Esophagus muscularis mucosa (tissue), 4 donors: ENCODE measurements around the gene COX5B. TPM values are rescaled to one million over a fixed set of nuclear protein-coding genes. Genes with fewer than 3 reads are reported as not detected.
"Not testable (repeated sequence)": the region's sequence is repeated elsewhere in the genome, so short reads cannot be mapped to it uniquely, and the experiment has no call there.

Experiments used
- DNase-seq: peaks from one replicate; pipeline ENCODE4 v3.0.0-alpha.2; 2017; ENCODE audit errors: extremely low spot score
- H3K27ac ChIP-seq, 4 donors: fragments of 200-600 bp; sonication (generic); replicated peaks in 1 of 4; 1 replicate in 3 of 4; 2 replicates in 1 of 4; pipeline ENCODE4 v1.5.1; 2016 to 2019; ENCODE audit warnings: mild to moderate bottlenecking in 1 of 4
- H3K27me3 ChIP-seq, 4 donors: fragments of 200-600 bp; sonication (generic); one replicate each; pipeline versions ENCODE4 v1.5.1 to v1.6.0; 2016 to 2019
- H3K36me3 ChIP-seq, 4 donors: fragments of 200-600 bp; sonication (generic); one replicate each; pipeline ENCODE4 v1.5.1; 2016 to 2019
- H3K4me1 ChIP-seq, 4 donors: fragments of 200-600 bp; sonication (generic); one replicate each; pipeline ENCODE4 v1.5.1; 2016 to 2019
- H3K4me3 ChIP-seq, 4 donors: fragments of 200-600 bp; sonication (generic); 1 replicate in 2 of 4; 2 replicates in 2 of 4; pipeline ENCODE4 v1.5.1; 2016 to 2019; ENCODE audit warnings: mild to moderate bottlenecking in 4 of 4, moderate library complexity in 1 of 4
- H3K9me3 ChIP-seq, 4 donors: fragments of 200-600 bp; sonication (generic); 1 replicate in 3 of 4; 2 replicates in 1 of 4; pipeline ENCODE4 v1.5.1; 2016 to 2019
- EP300 ChIP-seq: sonication (generic); formaldehyde crosslinking; IDR thresholded peaks from one replicate; pipeline ENCODE4 v1.6.1; 2017; ENCODE audit warnings: antibody characterized with exemption
- POLR2A ChIP-seq: fragments of 450-650 bp; IDR thresholded peaks from one replicate; pipeline ENCODE4 v1.6.1; 2017; ENCODE audit warnings: antibody characterized with exemption, moderate library complexity, mild to moderate bottlenecking, low read depth
- POLR2AphosphoS5 ChIP-seq, 2 donors: sonication (generic); formaldehyde crosslinking; IDR thresholded peaks; one replicate each; pipeline ENCODE4 v1.6.1; 2017; ENCODE audit warnings: antibody characterized with exemption in 2 of 2
- WGBS: methylation state at CpG from one replicate; pipeline ENCODE4 v1.1.5; 2018; 5-methylcytosine and 5-hydroxymethylcytosine counted together
- intact Hi-C: fragments of 100-400 bp; cut with DNase I; formaldehyde crosslinking; loops from one replicate; pipeline ENCODE4 v1.15.1; 2023
- total RNA-seq, 4 donors: library from RNA; depleted of rRNA; stranded (reverse); fragments of >200 nt; gene quantifications; one replicate each; pipeline versions ENCODE4 v1.1.0 to v1.2.1, GENCODE V29; 2016

COX5B gene, protein sequence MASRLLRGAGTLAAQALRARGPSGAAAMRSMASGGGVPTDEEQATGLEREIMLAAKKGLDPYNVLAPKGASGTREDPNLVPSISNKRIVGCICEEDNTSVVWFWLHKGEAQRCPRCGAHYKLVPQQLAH
- 100 to 1,000 TPM; 382 to 507 (median 481) TPM for total RNA-seq

DNA sequence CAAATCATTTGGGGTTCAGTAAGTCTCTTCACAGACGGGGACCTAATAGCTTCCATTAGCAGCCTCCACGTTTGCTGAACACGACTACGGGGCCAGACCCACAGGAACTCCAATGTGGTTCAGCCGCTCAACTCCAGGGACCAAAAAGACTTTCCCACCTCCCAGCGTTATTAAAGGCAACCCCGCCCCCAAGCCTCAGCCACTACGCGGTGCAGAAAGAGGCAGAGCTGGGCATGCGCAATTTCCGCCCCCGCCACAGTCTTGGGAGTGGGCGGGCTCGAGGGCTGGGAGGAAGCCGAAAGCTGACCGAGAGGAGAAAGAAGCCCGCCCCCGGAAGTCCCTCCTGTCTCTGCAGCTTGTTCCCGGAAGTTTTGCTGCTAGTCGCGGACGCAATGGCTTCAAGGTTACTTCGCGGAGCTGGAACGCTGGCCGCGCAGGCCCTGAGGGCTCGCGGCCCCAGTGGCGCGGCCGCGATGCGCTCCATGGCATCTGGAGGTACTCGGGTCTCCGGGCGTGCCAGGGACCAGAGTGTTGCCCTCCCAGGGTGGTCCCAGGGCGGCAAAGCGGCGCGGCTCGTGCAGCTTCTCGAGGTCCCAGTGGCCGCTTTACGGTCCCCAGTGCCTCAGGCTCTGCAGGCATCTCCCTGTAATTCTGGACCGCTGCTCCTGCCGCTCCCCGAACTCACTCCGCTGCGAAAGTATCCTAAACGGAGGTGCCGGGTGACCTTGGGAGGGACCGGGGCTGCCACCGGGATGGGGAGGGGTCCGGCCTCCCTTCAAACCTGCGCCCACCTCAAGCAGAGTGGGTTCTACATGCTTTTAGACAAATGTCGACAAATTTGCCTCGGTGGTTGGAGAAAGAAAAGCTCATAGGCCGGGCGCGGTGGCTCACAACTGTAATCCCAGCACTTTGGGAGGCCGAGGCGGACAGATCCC, at the start of gene COX5B:
Gene COX5B (plus strand): TSS at position 368 of the 935 bp plus-strand sequence. CDS start 25 bp downstream, at position 393.
- WGBS: 5% methylated on average over 19 of the region's 63 CpGs
- TF ChIP-seq POLR2AphosphoS5 (IDR thresholded peaks at IDR 0.05) (peak; percentile 96), POLR2A (peak; percentile 46), EP300 (no peak)
- H3K4me3 ChIP-seq: peak within 1 kb of the TSS; percentile 91 to 96 (median 92)
- H3K27ac ChIP-seq: peak within 1 kb of the TSS; percentile 87 to 95 (median 93)
- peak; percentile 99 for DNase-seq
- H3K4me1 ChIP-seq: peaks cover 13 to 27% (median 18%) of the 10 kb centered on the region in 4 donors
- no peaks in the 10 kb centered on the region for H3K9me3 ChIP-seq
- peaks cover 21 to 38% (median 29%) of the 10 kb centered on the region in 4 donors for H3K36me3 ChIP-seq
- H3K27me3 ChIP-seq: no peaks in the 10 kb centered on the region
- intact Hi-C loops: loop anchor here (2.0 to 10.0 kb wide), 2 partner anchors 19 to 49 kb away; partner anchors contain the start of gene ACTR1B

DNA sequence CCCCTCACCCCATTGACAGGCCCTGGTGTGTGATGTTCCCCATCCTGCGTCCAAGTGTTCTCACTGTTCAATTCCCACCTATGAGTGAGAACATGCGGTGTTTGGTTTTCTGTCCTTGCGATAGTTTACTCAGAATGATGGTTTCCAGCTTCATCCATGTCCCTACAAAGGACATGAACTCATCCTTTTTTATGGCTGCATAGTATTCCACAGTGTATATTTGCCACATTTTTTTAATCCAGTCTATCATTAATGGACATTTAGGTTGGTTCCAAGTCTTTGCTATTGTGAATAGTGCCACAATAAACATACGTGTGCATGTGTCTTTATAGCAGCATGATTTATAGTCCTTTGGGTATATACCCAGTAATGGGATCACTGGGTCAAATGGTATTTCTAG, 49.7 kb upstream of the COX5B start:
- H3K4me3 ChIP-seq, H3K36me3 ChIP-seq, H3K27ac ChIP-seq, intact Hi-C loops, DNase-seq, H3K4me1 ChIP-seq, H3K9me3 ChIP-seq, H3K27me3 ChIP-seq: not testable (repeated sequence)
- 95% methylated on average over 4 of the region's 4 CpGs for WGBS

DNA sequence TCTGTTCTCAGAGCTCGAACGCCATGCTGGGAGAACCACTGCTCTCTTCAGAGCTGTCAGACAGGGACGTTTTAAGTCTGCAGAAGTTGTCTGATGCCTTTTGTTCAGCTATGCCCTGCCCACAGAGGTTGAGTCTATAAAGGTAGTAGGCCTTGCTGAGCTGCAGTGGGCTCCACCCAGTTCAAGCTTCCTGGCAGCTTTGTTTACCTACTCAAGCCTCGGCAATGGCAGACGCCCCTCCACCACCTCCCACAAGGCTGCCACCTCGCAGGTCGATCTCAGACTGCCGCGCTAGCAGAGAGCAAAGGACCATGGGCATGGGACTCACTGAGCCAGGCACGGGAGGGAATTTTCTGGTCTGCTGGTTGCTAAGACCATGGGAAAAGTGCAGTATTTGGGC, 44.3 kb upstream of the COX5B start:
- H3K27ac ChIP-seq, H3K36me3 ChIP-seq, H3K27me3 ChIP-seq, DNase-seq, H3K9me3 ChIP-seq, intact Hi-C loops, H3K4me1 ChIP-seq, H3K4me3 ChIP-seq: not testable (repeated sequence)
- WGBS: no CpG with 5 or more reads among the region's 10 CpGs

DNA sequence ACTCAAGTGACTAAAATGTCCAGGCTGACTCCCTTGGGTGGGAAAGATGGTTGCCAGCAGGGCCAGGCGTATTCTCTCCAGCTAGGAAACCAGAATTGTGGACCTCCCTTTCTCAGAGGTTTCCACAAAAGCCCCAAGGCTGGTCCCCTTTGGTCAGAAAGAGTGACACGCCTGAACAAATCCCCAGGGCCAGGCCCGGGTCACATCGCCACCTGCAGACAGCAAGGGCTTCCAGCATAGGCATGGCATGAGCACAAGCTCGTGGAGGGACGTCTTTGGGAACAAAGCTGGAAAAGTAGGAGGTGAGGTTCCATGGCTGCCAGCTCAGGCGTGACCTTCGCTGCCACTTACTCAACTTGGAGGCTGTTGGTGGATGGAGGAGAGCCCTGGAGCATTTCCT, 40.8 kb upstream of the COX5B start:
- WGBS: no CpG with 5 or more reads among the region's 8 CpGs
- H3K9me3 ChIP-seq, H3K4me3 ChIP-seq, H3K27me3 ChIP-seq, H3K36me3 ChIP-seq, H3K4me1 ChIP-seq, intact Hi-C loops, H3K27ac ChIP-seq, DNase-seq: not testable (repeated sequence)

DNA sequence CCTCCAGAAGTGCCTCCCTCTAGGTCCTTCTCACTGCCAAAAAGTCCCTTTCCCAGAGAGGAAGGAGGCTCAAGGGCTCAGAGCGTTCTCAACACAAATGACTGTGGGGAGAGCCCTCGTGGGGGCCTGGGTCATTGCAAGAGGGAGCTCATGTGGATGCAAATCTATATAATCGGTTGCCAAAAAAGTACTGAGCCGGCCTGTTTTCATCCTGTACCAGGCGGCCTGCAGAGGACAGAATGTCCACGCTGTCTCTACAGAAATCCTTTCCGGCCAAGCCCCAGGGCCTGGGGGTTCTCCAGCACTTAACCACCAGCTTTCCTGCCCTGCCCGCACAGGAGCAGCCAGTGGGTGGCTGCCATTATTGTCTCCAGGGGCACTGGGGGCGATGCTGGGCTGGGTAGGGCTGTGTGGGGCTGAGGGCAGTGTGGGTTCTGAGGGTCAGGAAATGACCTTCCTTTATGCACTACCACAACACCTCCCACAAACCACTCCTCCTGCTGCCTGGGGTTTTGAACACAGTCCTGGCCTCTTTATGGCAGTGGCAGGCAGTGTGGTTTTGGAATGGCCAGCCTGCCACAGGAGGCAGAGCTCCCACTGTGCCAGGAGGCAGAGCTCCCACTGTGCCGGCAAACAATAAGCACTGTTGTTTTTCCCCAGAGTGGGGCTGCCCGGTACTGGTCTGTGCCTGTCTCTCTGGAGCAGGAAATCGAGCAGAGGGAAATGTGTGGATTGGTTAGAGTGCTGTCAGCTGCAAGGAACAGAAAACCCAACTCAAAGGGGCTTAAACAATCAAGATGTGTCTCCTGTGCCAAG, 40.1 kb upstream of the COX5B start:
- H3K4me1 ChIP-seq, H3K27me3 ChIP-seq, DNase-seq, H3K27ac ChIP-seq, H3K9me3 ChIP-seq, H3K4me3 ChIP-seq, intact Hi-C loops, H3K36me3 ChIP-seq: not testable (repeated sequence)
- no CpG with 5 or more reads among the region's 12 CpGs for WGBS

DNA sequence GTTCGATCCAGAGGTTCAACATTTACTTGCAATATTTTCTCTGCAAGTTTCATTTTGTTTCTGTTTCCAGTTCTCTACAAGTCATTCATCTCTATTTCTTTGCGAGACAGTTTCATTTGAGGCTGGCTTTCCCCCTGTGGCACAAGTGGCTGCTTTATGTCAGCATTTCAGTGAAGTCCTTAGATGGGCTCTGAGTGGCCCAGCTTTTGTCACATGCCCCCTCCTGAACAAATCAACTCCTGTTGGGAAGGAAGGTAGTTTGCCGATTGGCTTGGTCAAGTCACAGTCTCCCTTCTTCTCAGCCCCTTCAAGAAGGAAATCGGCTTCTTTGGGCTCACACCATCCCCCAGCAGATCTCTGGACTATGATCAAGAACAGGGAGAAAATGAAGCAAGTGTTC, 37.1 kb upstream of the COX5B start:
- WGBS: 76% methylated on average over 4 of the region's 4 CpGs
- H3K36me3 ChIP-seq, H3K9me3 ChIP-seq, H3K27me3 ChIP-seq, intact Hi-C loops, H3K27ac ChIP-seq, H3K4me1 ChIP-seq, H3K4me3 ChIP-seq, DNase-seq: not testable (repeated sequence)

DNA sequence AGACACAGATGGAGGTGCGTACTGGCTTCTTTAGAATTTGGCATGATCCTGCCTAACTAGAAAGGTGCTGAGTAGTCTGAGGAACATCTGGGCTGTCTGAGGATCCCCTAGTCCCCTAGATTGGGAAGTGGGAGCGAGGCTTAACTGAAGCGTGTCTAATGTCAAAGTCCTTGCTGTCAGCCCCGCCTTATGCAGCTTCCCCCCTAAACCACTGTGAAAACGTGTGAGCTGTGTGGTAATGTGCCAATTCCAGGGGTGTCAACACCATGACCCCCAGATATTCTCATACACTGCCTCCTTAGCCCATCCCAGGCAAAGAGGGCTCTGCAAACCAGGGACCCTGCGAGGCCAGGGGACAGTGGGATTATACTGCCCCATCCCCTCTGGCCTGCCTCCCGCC, 34.0 kb upstream of the COX5B start:
- H3K36me3 ChIP-seq, H3K4me3 ChIP-seq, H3K4me1 ChIP-seq, H3K27ac ChIP-seq, H3K27me3 ChIP-seq, DNase-seq, H3K9me3 ChIP-seq, intact Hi-C loops: not testable (repeated sequence)
- WGBS: no CpG with 5 or more reads among the region's 7 CpGs

DNA sequence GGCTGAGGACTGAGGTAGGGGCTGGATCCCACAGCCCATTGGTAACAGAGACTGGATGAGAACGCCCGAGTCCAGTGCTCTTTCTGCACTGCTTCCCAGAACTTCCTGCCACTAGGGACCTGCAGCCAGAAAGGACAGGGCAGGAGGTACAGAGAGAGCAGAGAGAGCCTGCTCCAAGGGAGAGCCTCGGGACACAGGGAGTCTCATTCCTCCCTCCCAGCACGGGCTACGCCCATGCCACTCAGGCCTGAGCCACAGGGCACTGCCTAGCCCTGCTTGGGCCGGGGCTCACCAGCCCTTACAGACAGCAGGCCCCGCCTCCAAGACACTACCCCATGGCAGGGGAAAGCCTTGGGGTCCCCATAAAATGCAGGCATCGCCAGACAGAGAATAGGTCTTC, 30.1 kb upstream of the COX5B start:
- WGBS: no CpG with 5 or more reads among the region's 8 CpGs
- H3K4me3 ChIP-seq, H3K27me3 ChIP-seq, H3K4me1 ChIP-seq, H3K36me3 ChIP-seq, H3K9me3 ChIP-seq, intact Hi-C loops, DNase-seq, H3K27ac ChIP-seq: not testable (repeated sequence)
